ENCODE results near the gene SYNJ2BP. TPM values are rescaled to one million over a fixed set of nuclear protein-coding genes. Genes with fewer than 3 reads are reported as not detected.
A peak's percentile ranks its signal among the peaks of the same experiment; 100 is the strongest.
"Not testable (repeated sequence)": the region's sequence is repeated elsewhere in the genome, so short reads cannot be mapped to it uniquely, and the experiment has no call there.

SYNJ2BP gene
- total RNA-seq, 4 donors from 2014 or later = 6.8 to 17.0 (median 10.2) TPM

DNA sequence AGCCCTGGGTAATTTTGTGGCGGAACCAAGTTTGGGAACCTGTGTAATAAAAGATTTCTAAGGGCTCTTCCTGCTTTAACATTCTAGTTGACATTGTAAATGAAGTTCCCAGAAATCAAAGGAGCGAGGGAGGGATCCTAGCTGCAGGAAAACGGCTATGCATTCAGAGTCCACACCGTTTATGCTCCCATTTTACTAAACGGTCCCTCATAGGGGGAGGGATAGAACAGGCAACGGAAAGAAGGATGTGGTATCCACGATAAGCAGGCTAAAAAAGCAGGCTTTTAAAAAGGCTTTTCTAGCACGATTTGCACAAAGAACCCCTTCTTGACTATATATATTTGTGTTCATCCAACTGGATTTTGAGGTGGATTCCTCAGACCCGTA lies 559 bp downstream of the SYNJ2BP start:
- WGBS, 2 donors = 2 to 5% methylated on average over 9 of the region's 9 CpGs
- intact Hi-C loops (cut with DNase I) = no loop called here
- Histone ChIP-seq H3K36me3 (no peaks in the 10 kb centered on the region), H3K27ac (peak overlapping the region; percentile 74 to 83 (median 80)), H3K9me3 (no peaks in the 10 kb centered on the region), H3K4me3 (peak overlapping the region; percentile 59 to 95 (median 69)), H3K4me1 (peaks cover 7 to 34% (median 9%) of the 10 kb centered on the region in 3 donors), H3K27me3 (no peaks in the 10 kb centered on the region)
- no peak for TF ChIP-seq POLR2A (IDR thresholded peaks at IDR 0.05)
- TF ChIP-seq, protein P1, sequence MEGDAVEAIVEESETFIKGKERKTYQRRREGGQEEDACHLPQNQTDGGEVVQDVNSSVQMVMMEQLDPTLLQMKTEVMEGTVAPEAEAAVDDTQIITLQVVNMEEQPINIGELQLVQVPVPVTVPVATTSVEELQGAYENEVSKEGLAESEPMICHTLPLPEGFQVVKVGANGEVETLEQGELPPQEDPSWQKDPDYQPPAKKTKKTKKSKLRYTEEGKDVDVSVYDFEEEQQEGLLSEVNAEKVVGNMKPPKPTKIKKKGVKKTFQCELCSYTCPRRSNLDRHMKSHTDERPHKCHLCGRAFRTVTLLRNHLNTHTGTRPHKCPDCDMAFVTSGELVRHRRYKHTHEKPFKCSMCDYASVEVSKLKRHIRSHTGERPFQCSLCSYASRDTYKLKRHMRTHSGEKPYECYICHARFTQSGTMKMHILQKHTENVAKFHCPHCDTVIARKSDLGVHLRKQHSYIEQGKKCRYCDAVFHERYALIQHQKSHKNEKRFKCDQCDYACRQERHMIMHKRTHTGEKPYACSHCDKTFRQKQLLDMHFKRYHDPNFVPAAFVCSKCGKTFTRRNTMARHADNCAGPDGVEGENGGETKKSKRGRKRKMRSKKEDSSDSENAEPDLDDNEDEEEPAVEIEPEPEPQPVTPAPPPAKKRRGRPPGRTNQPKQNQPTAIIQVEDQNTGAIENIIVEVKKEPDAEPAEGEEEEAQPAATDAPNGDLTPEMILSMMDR (IDR thresholded peaks at IDR 0.05) = no peak
- no peak for DNase-seq

DNA sequence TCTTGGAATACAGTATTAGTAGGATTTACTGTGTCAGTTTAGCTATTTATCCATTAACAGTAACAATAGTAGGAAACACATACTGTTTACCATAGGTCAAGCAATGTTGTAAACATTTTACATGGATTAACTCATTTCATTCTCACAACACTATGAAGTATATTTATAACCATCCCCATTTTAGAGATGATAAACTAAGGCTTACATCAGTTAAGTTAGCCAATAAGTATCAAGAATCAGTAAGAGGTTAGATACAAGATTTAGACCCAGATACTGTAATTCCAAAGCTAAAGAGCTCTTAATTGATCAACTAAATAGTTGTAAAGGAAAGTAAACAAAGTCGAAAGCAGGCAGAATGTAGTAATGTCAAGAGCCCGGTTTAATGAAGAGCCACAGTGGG lies 1.1 kb downstream of the SYNJ2BP start:
- 27 to 30% methylated on average over 2 of the region's 2 CpGs for WGBS, 2 donors
- Histone ChIP-seq H3K4me1 (peaks cover 7 to 34% (median 9%) of the 10 kb centered on the region in 3 donors), H3K27ac (peak overlapping the region in 1 of 4 donors; percentile 79), H3K36me3 (no peaks in the 10 kb centered on the region), H3K27me3 (no peaks in the 10 kb centered on the region), H3K4me3 (peak overlapping the region; percentile 59 to 95 (median 69)), H3K9me3 (no peaks in the 10 kb centered on the region)
- intact Hi-C loops (cut with DNase I) = no loop called here
- TF ChIP-seq, protein P1 (IDR thresholded peaks at IDR 0.05) = no peak
- TF ChIP-seq POLR2A (IDR thresholded peaks at IDR 0.05) = no peak
- no peak for DNase-seq

DNA sequence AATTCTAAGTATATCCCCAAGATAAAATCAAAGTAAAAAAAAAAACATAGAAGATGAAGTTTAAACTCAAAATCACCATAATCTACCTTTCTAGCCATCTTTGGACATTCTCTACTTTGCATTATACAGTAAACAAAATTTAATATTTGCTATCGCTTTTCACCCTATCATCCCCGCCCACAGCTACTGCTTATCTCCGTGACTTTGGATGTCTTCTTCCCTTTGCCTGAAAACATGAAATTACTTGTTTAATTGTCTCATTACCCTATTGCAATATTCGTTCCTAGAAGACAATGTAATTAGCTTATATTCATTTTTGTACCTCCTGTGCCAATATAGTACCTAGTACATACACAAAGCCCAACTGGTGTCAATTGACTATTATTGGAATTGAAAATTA lies 9.3 kb downstream of the SYNJ2BP start:
- Histone ChIP-seq H3K4me3 (no peak overlapping the region), H3K4me1 (peaks cover 0 to 8% (median 0%) of the 10 kb centered on the region in 3 donors), H3K9me3 (no peaks in the 10 kb centered on the region), H3K27me3 (no peaks in the 10 kb centered on the region), H3K27ac (no peak overlapping the region), H3K36me3 (peaks cover 0 to 21% (median 0%) of the 10 kb centered on the region in 3 donors)
- DNase-seq = no peak
- intact Hi-C loops (cut with DNase I) = no loop called here
- TF ChIP-seq POLR2A (IDR thresholded peaks at IDR 0.05) = no peak
- TF ChIP-seq, protein P1 (IDR thresholded peaks at IDR 0.05) = no peak
- WGBS, 2 donors = 76 to 84% methylated on average over 4 of the region's 4 CpGs

DNA sequence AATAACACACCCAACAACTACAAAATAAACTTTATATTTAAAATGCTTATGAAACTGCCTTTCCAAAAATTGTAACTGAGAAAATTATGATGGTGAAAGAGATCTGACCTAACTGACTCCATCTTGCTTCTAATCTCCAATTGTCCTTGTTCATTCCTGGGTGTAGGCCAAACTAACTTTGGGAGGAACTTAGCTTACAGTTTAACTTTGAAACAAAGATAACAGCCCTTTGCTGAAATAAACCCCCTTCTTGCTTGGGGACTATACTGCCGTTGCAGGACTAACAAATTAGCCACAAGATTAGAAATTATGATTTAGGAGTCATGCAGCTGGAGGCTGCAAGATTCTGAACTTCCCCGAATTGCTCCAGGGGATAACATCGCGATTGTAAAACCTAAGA lies 10.7 kb downstream of the SYNJ2BP start:
- intact Hi-C loops (cut with DNase I); H3K4me3 ChIP-seq; H3K27me3 ChIP-seq; H3K27ac ChIP-seq; DNase-seq; H3K4me1 ChIP-seq; H3K9me3 ChIP-seq: not testable (repeated sequence)
- peaks cover 0 to 26% (median 0%) of the 10 kb centered on the region in 3 donors for H3K36me3 ChIP-seq
- WGBS, 2 donors = 86 to 92% methylated on average over 4 of the region's 4 CpGs

DNA sequence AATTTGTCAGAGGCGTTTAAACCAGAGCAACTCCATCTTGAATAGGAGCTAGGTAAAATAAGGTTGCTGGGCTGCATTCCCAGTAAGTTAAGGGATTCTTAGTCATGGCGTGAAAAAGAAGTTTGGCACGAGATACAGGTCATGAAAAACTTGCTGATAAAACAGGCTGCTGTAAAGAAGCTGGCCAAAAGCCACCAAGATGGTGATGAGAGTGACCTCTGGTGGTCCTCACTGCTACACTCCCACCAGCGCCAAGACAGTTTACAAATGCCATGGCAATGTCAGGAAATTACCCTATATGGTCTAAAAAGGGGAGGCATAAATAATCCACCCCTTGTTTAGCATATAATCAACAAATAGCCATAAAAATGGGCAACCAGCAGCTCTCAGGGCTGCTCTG lies 13.6 kb downstream of the SYNJ2BP start:
- H3K4me1 ChIP-seq; DNase-seq; intact Hi-C loops (cut with DNase I); H3K27ac ChIP-seq; H3K9me3 ChIP-seq; H3K4me3 ChIP-seq; H3K27me3 ChIP-seq: not testable (repeated sequence)
- peaks cover 0 to 20% (median 0%) of the 10 kb centered on the region in 3 donors for H3K36me3 ChIP-seq
- WGBS, 2 donors = 47 to 57% methylated on average over 4 of the region's 4 CpGs

DNA sequence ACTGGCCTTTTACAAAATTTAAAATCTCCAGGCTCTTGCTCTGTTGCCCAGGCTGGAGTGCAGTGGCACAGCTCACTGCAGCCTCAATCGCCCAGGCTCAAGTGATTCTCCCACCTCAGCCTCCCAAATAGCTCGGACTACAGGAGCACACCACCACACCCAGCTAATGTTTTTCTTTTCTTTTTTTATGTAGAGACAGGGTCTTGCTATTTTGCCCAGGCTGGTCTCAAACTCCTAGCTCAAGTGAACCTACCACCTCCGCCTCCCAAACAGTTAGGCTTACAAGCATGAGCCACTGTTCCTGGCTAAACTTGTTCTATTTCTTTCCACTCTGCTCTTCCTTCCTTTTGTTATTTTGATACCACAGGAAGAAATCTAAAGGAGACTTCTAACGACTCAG lies 15.2 kb downstream of the SYNJ2BP start:
- peaks cover 0 to 31% (median 0%) of the 10 kb centered on the region in 3 donors for H3K36me3 ChIP-seq

More for the DNA sequence above, 15.2 kb downstream of the SYNJ2BP start:
- intact Hi-C loops (cut with DNase I) = no loop called here
- H3K9me3 ChIP-seq = no peaks in the 10 kb centered on the region
- TF ChIP-seq, protein P1 (IDR thresholded peaks at IDR 0.05) = no peak
- TF ChIP-seq POLR2A (IDR thresholded peaks at IDR 0.05) = no peak
- DNase-seq = no peak
- H3K27me3 ChIP-seq = no peaks in the 10 kb centered on the region
- 77 to 81% methylated on average over 4 of the region's 4 CpGs for WGBS, 2 donors
- no peak overlapping the region for H3K4me3 ChIP-seq
- H3K4me1 ChIP-seq = peaks cover 0 to 8% (median 0%) of the 10 kb centered on the region in 3 donors
- no peak overlapping the region for H3K27ac ChIP-seq
